SK-N-SH treated with all-trans-retinoic acid at 6 μM for 48 hours (cell line): ENCODE measurements around the gene CALHM4.
A peak's percentile ranks its signal among the peaks of the same experiment; 100 is the strongest.

Source experiments
- ARNTL ChIP-seq: fragments of 450-650 bp; formaldehyde crosslinking; IDR thresholded peaks from 2 replicates; pipeline ENCODE4 v1.5.0; 2020; ENCODE audit warnings: low read depth, mild to moderate bottlenecking, moderate library complexity, borderline replicate concordance
- CSDC2 ChIP-seq: fragments of 250-450 bp; sonication (Bioruptor Pico); IDR thresholded peaks from 2 replicates; pipeline ENCODE4 v1.5.0; 2020; ENCODE audit warnings: mild to moderate bottlenecking, moderate library complexity
- ESRRG ChIP-seq: fragments of 250-450 bp; sonication (Bioruptor Pico); IDR thresholded peaks from 2 replicates; pipeline ENCODE4 v1.6.1; 2021; ENCODE audit warnings: mild to moderate bottlenecking
- ISL1 ChIP-seq: fragments of 250-450 bp; sonication (Bioruptor Pico); IDR thresholded peaks from 2 replicates; pipeline ENCODE4 v2.1.2; 2022; ENCODE audit warnings: mild to moderate bottlenecking, moderate library complexity
- OSR1 ChIP-seq: fragments of 250-450 bp; sonication (Bioruptor Pico); IDR thresholded peaks from 2 replicates; pipeline ENCODE4 v1.8.0; 2022; ENCODE audit warnings: moderate library complexity, mild to moderate bottlenecking, inconsistent platforms
- TCF4 ChIP-seq: fragments of 250-450 bp; sonication (Bioruptor Pico); IDR thresholded peaks from 2 replicates; pipeline ENCODE4 v1.8.0; 2021; ENCODE audit warnings: mild to moderate bottlenecking, moderate library complexity, borderline replicate concordance
- TOX ChIP-seq: fragments of 250-450 bp; sonication (Bioruptor Pico); IDR thresholded peaks from 2 replicates; pipeline ENCODE4 v1.8.0; 2021; ENCODE audit warnings: mild to moderate bottlenecking, moderate library complexity, borderline replicate concordance
- ZC3H10 ChIP-seq: fragments of 250-450 bp; sonication (Bioruptor Pico); IDR thresholded peaks from 2 replicates; pipeline ENCODE4 v1.5.1; 2021; ENCODE audit warnings: mild to moderate bottlenecking, moderate library complexity
- ZFP3 ChIP-seq: fragments of 250-450 bp; sonication (Bioruptor Pico); IDR thresholded peaks from 2 replicates; pipeline ENCODE4 v1.5.0; 2020; ENCODE audit warnings: mild to moderate bottlenecking, moderate library complexity
- ZNF8 ChIP-seq: fragments of 450-650 bp; formaldehyde crosslinking; IDR thresholded peaks from 2 replicates; pipeline ENCODE4 v1.5.0; 2020; ENCODE audit warnings: mild to moderate bottlenecking, moderate library complexity
- TF ChIP-seq, protein P1 (sequence below): fragments of 250-450 bp; sonication (Bioruptor Pico); IDR thresholded peaks from 2 replicates; pipeline ENCODE4 v1.8.0; 2020; ENCODE audit warnings: mild to moderate bottlenecking, moderate library complexity, borderline replicate concordance
- TF ChIP-seq, protein P2 (sequence below): fragments of 250-450 bp; sonication (Bioruptor Pico); IDR thresholded peaks from 2 replicates; pipeline ENCODE4 v1.5.1; 2020; ENCODE audit warnings: low read depth, mild to moderate bottlenecking, moderate library complexity

DNA sequence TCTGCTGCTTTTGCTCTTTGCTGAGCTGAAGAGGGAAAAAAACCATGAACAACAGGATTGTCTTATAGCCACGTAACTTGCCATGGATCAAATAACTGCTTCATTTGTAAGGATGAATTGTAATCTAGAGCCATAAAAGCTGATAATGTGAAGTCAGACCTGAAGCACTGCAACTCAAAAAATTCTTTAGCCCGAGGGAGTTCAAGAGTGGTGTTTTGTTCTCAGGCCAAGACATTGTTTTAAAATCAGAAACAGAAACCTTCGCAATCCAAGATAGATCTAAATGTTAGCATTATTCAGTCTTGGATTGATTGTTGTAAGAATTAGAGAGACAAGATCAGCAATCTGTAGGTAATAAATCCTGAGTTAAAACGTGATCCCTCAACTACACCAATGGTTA lies 7.9 kb upstream of the CALHM4 start, which contains the start of gene TRAPPC3L:
- TF ChIP-seq, protein P1, sequence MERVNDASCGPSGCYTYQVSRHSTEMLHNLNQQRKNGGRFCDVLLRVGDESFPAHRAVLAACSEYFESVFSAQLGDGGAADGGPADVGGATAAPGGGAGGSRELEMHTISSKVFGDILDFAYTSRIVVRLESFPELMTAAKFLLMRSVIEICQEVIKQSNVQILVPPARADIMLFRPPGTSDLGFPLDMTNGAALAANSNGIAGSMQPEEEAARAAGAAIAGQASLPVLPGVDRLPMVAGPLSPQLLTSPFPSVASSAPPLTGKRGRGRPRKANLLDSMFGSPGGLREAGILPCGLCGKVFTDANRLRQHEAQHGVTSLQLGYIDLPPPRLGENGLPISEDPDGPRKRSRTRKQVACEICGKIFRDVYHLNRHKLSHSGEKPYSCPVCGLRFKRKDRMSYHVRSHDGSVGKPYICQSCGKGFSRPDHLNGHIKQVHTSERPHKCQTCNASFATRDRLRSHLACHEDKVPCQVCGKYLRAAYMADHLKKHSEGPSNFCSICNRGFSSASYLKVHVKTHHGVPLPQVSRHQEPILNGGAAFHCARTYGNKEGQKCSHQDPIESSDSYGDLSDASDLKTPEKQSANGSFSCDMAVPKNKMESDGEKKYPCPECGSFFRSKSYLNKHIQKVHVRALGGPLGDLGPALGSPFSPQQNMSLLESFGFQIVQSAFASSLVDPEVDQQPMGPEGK (CRISPR knock-in tag): no peak
- TF ChIP-seq ZNF8: no peak
- TF ChIP-seq ZFP3 (CRISPR knock-in tag): no peak
- TF ChIP-seq ISL1 (CRISPR knock-in tag): peak; percentile 66
- TF ChIP-seq TCF4 (CRISPR knock-in tag): no peak
- no peak for TF ChIP-seq ARNTL (CRISPR knock-in tag)
- no peak for TF ChIP-seq CSDC2 (CRISPR knock-in tag)
- no peak for TF ChIP-seq ZC3H10 (CRISPR knock-in tag)
- TF ChIP-seq, protein P2, sequence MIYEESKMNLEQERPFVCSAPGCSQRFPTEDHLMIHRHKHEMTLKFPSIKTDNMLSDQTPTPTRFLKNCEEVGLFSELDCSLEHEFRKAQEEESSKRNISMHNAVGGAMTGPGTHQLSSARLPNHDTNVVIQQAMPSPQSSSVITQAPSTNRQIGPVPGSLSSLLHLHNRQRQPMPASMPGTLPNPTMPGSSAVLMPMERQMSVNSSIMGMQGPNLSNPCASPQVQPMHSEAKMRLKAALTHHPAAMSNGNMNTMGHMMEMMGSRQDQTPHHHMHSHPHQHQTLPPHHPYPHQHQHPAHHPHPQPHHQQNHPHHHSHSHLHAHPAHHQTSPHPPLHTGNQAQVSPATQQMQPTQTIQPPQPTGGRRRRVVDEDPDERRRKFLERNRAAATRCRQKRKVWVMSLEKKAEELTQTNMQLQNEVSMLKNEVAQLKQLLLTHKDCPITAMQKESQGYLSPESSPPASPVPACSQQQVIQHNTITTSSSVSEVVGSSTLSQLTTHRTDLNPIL (CRISPR knock-in tag): no peak
- TF ChIP-seq TOX (CRISPR knock-in tag): no peak
- no peak for TF ChIP-seq OSR1
- TF ChIP-seq ESRRG (CRISPR knock-in tag): no peak
